ENCODE data around the gene STK38L. TPM values are rescaled to one million over a fixed set of nuclear protein-coding genes. Genes with fewer than 3 reads are reported as not detected.

Gene STK38L
- total and polyA plus RNA-seq, 5 experiments from 2014 or later = 6.8 to 23.6 (median 11.6) TPM

GRCh38 chr12:27309293-27309994, 65.4 kb downstream of the STK38L start:
- no peak for DNase-seq
- POLR2A ChIA-PET = no interaction called here

GRCh38 chr12:27309995-27310315, 65.9 kb downstream of the STK38L start:
- peak overlapping the region in 1 of 10 donors; percentile 16 for H3K27ac Mint-ChIP-seq
- ATAC-seq = no peak
- no peak overlapping the region for H3K4me3 Mint-ChIP-seq

More at GRCh38 chr12:27309293-27309994, 65.4 kb downstream of the STK38L start:
- Mint-ChIP-seq H3K27me3 (no peaks in the 10 kb centered on the region), H3K27ac (peak overlapping the region in 1 of 10 donors; percentile 16), H3K36me3 (peaks cover 6 to 56% (median 29%) of the 10 kb centered on the region in 3 donors), H3K4me3 (no peak overlapping the region), H3K4me1 (no peaks in the 10 kb centered on the region), H3K9me3 (no peaks in the 10 kb centered on the region)
- ATAC-seq = no peak

GRCh38 chr12:27316947-27317346, 72.9 kb downstream of the STK38L start:
- no peak for DNase-seq
- Mint-ChIP-seq H3K4me1 (no peaks in the 10 kb centered on the region), H3K27ac (no peak overlapping the region), H3K4me3 (no peak overlapping the region), H3K36me3 (peaks cover 0 to 83% (median 20%) of the 10 kb centered on the region in 3 donors), H3K27me3 (no peaks in the 10 kb centered on the region), H3K9me3 (no peaks in the 10 kb centered on the region)
- no peak for ATAC-seq
- POLR2A ChIA-PET = no interaction called here

More at GRCh38 chr12:27309995-27310315, 65.9 kb downstream of the STK38L start:
- Mint-ChIP-seq H3K9me3 (no peaks in the 10 kb centered on the region), H3K27me3 (no peaks in the 10 kb centered on the region), H3K36me3 (peaks cover 6 to 61% (median 32%) of the 10 kb centered on the region in 3 donors), H3K4me1 (no peaks in the 10 kb centered on the region)
- no peak for DNase-seq
- POLR2A ChIA-PET = no interaction called here

GRCh38 chr12:27319409-27319808, 75.3 kb downstream of the STK38L start:
- H3K4me3 Mint-ChIP-seq = no peak overlapping the region
- H3K27ac Mint-ChIP-seq = no peak overlapping the region
- no peaks in the 10 kb centered on the region for H3K9me3 Mint-ChIP-seq
- H3K27me3 Mint-ChIP-seq = no peaks in the 10 kb centered on the region
- peaks cover 0 to 77% (median 12%) of the 10 kb centered on the region in 3 donors for H3K36me3 Mint-ChIP-seq
- DNase-seq (no peak), ATAC-seq (no peak)
- no peaks in the 10 kb centered on the region for H3K4me1 Mint-ChIP-seq
- POLR2A ChIA-PET = no interaction called here

- Mint-ChIP-seq H3K4me3 (no peak overlapping the region), H3K36me3 (peaks cover 0 to 73% (median 10%) of the 10 kb centered on the region in 3 donors), H3K27me3 (no peaks in the 10 kb centered on the region), H3K27ac (peak overlapping the region in 1 of 10 donors; percentile 46), H3K4me1 (no peaks in the 10 kb centered on the region), H3K9me3 (no peaks in the 10 kb centered on the region)
- no peak for ATAC-seq
- POLR2A ChIA-PET = no interaction called here
- DNase-seq = no peak
Measured at GRCh38 chr12:27319848-27320247, 75.8 kb downstream of the STK38L start.

GRCh38 chr12:27324530-27324929, 80.4 kb downstream of the STK38L start:
- Mint-ChIP-seq H3K9me3 (no peaks in the 10 kb centered on the region), H3K27me3 (no peaks in the 10 kb centered on the region), H3K4me1 (no peaks in the 10 kb centered on the region), H3K4me3 (no peak overlapping the region), H3K36me3 (peaks cover 5 to 51% (median 12%) of the 10 kb centered on the region in 3 donors), H3K27ac (no peak overlapping the region)
- DNase-seq (no peak), ATAC-seq (no peak)
- POLR2A ChIA-PET = no interaction called here

- H3K4me1 Mint-ChIP-seq = peaks cover 5 to 25% (median 14%) of the 10 kb centered on the region in 4 donors
- H3K27me3 Mint-ChIP-seq = peaks cover 21 to 46% (median 34%) of the 10 kb centered on the region in 5 donors
- no peaks in the 10 kb centered on the region for H3K9me3 Mint-ChIP-seq
- H3K36me3 Mint-ChIP-seq = peaks cover 5 to 16% (median 7%) of the 10 kb centered on the region in 3 donors
- ATAC-seq = no peak
- POLR2A ChIA-PET = no interaction called here
- no peak for DNase-seq
- H3K4me3 Mint-ChIP-seq = no peak overlapping the region
- H3K27ac Mint-ChIP-seq = peak overlapping the region in 1 of 10 donors; percentile 13
Measured at GRCh38 chr12:27330846-27331245, 86.8 kb downstream of the STK38L start.

GRCh38 chr12:27331291-27331926, 87.3 kb downstream of the STK38L start:
- ATAC-seq = no peak
- no peak for DNase-seq
- Mint-ChIP-seq H3K36me3 (peaks cover 5 to 16% (median 6%) of the 10 kb centered on the region in 3 donors), H3K27ac (peak overlapping the region in 1 of 10 donors; percentile 57), H3K27me3 (peaks cover 26 to 49% (median 36%) of the 10 kb centered on the region in 5 donors), H3K4me3 (peak overlapping the region in 3 of 10 donors; percentile 2 to 50 (median 22)), H3K4me1 (peaks cover 5 to 25% (median 14%) of the 10 kb centered on the region in 4 donors), H3K9me3 (no peaks in the 10 kb centered on the region)
- POLR2A ChIA-PET = no interaction called here

- no peaks in the 10 kb centered on the region for H3K9me3 Mint-ChIP-seq
- peaks cover 5 to 25% (median 14%) of the 10 kb centered on the region in 4 donors for H3K4me1 Mint-ChIP-seq
- ATAC-seq (no peak), DNase-seq (no peak)
- peaks cover 26 to 49% (median 37%) of the 10 kb centered on the region in 5 donors for H3K27me3 Mint-ChIP-seq
- POLR2A ChIA-PET = no interaction called here
- H3K36me3 Mint-ChIP-seq = peaks cover 1 to 12% (median 5%) of the 10 kb centered on the region in 3 donors
- no peak overlapping the region for H3K27ac Mint-ChIP-seq
- H3K4me3 Mint-ChIP-seq = peak overlapping the region; percentile 39 to 92 (median 72)
Measured at GRCh38 chr12:27331927-27332324, 87.8 kb downstream of the STK38L start.

- H3K4me3 Mint-ChIP-seq = peak overlapping the region; percentile 39 to 92 (median 72)
- H3K27ac Mint-ChIP-seq = peak overlapping the region in 1 of 10 donors; percentile 27
- DNase-seq (peak in 1 of 10 donors; percentile 4), ATAC-seq (no peak)
- H3K9me3 Mint-ChIP-seq = no peaks in the 10 kb centered on the region
- H3K4me1 Mint-ChIP-seq = peaks cover 5 to 25% (median 14%) of the 10 kb centered on the region in 4 donors
- POLR2A ChIA-PET = no interaction called here
- peaks cover 0 to 11% (median 5%) of the 10 kb centered on the region in 3 donors for H3K36me3 Mint-ChIP-seq
- peaks cover 26 to 49% (median 37%) of the 10 kb centered on the region in 5 donors for H3K27me3 Mint-ChIP-seq
Measured at GRCh38 chr12:27332407-27332713, 88.3 kb downstream of the STK38L start.

GRCh38 chr12:27332714-27333402, 88.8 kb downstream of the STK38L start, which contains the start of gene BMAL2:
TSS of gene BMAL2 (plus strand) at chr12:27332836. CDS start at chr12:27333073, 237 bp downstream.
- peak; percentile 68 to 73 for ATAC-seq
- peaks cover 5 to 25% (median 14%) of the 10 kb centered on the region in 4 donors for H3K4me1 Mint-ChIP-seq
- H3K4me3 Mint-ChIP-seq = peak within 1 kb of the TSS; percentile 81 to 98 (median 90)
- H3K9me3 Mint-ChIP-seq = no peaks in the 10 kb centered on the region
- H3K36me3 Mint-ChIP-seq = peaks cover 0 to 6% (median under 1%) of the 10 kb centered on the region in 3 donors
- peak in 8 of 10 donors; percentile 2 to 31 (median 13) for DNase-seq
- POLR2A ChIA-PET = interaction anchor here (0.6 kb wide), 1 partner anchor 28 kb away, joined by 3 read pairs; no protein-coding TSS in a partner anchor
- H3K27ac Mint-ChIP-seq = peak within 1 kb of the TSS in 4 of 10 donors; percentile 27 to 84 (median 48)
- H3K27me3 Mint-ChIP-seq = peaks cover 26 to 49% (median 37%) of the 10 kb centered on the region in 5 donors

- Mint-ChIP-seq H3K9me3 (no peaks in the 10 kb centered on the region), H3K36me3 (peaks cover 0 to 4% (median 0%) of the 10 kb centered on the region in 3 donors), H3K27ac (peak overlapping the region in 2 of 10 donors; percentile 38 to 84), H3K27me3 (peaks cover 26 to 49% (median 37%) of the 10 kb centered on the region in 5 donors), H3K4me1 (peaks cover 5 to 25% (median 14%) of the 10 kb centered on the region in 4 donors), H3K4me3 (peak overlapping the region; percentile 81 to 98 (median 90))
- DNase-seq = peak in 8 of 10 donors; percentile 1 to 24 (median 7)
- ATAC-seq = peak; percentile 62 to 70
- POLR2A ChIA-PET = interaction anchor here (0.6 kb wide), 1 partner anchor 28 kb away, joined by 3 read pairs; no protein-coding TSS in a partner anchor
Measured at GRCh38 chr12:27333403-27334009, 89.4 kb downstream of the STK38L start.

Measured in naive thymus-derived CD8-positive, alpha-beta T cell (primary cell).